ENCODE results near the gene IL1R2.

The IL1R2 gene

DNA sequence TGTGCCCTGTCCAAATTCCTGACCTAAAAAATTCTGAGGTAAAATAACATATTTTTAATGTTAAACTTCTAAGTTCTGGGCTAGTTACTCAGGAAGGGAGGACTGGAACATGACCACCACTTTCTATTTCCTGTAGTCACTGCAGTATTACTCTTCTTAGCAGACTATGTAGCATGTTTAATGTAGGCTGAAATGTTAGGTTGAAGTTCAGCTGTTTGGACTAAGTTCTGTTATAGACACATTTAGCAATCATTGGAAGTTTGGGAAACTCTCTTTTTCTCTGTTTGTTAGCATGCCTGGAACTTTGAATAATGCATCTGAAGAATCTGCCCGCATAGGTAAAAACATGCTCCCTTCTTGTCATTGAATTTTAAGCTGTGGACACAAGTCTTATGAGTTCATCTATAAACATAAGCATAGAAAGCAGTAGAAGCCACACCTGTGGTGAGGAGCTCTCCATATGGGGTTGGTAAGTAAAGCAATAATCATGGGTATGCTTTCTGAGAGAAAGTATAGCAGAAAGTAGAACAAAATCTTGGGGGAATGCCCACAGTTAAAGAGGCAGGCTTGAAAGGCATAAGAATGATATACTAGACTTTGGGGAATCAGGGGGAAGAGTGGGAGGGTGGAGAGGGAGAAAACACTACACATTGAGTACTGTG lies 52.6 kb downstream of the IL1R2 start:
- DNase-seq = no peak

DNA sequence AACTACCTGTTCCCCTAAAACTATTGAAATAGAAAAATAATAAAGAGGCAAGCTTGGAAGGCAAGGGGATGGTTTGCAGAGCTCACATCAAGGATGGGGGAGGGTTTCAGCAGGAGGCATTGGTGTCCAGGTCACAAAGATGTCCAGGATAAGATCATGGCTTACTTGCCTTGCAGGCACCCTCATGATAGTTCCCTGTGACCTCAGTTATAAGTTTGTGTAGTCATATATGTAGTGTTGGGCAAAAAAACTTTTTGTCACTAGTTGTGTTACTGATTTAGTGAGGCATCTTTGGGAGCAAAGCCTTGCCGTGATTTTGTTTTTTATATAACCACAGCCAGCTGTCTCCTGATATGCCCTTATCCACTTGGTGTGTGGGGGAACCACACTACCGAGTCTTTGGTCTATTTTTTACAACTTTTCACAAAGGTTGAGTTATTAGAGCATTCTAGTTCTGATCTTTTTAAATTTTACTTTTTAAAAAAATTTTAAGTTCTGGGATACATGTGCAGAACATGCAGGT lies 53.3 kb downstream of the IL1R2 start:
- DNase-seq = no peak

DNA sequence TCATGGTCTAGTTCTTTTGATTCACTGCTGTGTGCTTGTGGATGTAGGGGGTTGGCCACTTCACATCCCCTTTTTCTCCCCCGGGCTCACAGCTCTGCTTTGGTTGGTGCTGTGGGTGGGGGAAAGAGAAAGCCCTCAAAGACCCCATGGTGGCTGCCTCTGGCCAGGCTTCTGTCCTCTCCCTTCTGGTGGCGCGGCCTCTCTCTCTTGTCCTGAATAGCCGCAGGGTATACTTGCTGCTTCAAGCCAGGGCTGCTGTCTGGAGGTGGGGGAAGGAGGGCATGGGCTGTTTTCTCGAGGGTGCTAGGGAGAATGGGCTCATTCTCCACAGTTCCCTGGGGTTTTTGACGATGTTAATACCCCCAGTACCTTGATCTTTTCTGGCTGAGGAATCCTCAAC lies 53.9 kb downstream of the IL1R2 start:
- DNase-seq = no peak

DNA sequence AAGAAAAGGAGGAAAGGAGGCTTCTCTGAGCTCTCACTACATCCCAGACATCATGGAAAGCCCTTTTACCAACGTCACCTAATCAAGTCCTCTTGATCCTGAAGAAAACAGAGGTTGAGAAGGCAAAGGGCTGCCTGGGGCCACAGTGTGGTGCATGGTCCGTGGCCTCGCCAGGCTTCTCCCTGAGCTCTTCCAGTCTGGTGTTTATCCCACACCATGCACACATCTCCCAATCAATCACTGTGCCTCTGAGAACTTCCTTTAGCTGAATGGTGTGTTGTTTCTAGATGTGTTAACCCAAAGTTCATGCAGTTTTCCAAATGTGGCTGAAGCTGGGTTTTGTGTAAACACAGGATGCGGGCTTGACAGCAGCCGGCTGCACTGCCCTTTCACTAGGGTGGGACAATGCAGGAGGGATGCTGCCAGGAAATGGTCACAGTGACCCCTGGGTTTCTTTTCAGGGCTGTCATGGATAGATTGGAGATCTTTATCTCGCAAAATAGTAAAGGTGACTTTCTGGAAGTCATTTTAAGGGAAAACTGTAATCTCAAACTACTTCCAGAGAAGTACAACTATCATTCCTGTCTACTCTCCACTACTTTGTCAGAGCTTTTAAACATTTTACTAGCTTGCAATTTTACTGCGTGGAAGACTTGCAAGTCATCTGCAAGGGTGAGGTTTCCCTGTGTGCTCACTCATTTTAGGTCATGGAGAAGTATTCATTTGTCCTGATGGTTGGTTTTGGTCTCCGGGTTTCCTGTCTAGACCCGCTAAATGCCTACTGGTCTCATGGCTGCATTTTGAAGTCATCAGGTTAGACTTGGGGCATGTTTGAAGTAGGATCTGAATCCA lies 54.6 kb downstream of the IL1R2 start:
- DNase-seq = no peak

DNA sequence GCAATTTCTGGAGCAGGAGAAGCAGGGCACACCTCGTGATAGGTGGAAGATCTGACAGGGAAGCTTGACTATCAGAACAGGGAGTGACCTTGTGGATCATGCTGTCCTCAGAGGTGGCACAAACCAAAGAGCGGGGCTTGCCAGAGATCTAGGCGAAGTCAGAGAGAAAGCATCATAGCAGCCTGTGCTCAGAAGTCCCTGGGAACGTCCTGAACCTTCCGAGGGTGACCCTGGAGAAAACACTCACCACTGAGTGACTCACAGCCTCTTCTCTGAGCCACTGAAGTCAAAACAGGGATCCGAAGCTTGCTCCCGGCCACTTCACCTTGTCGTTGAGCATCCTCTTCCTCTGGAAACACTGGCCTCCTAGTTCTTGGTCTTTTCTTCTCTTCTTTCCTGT lies 56.7 kb downstream of the IL1R2 start:
- DNase-seq = no peak

DNA sequence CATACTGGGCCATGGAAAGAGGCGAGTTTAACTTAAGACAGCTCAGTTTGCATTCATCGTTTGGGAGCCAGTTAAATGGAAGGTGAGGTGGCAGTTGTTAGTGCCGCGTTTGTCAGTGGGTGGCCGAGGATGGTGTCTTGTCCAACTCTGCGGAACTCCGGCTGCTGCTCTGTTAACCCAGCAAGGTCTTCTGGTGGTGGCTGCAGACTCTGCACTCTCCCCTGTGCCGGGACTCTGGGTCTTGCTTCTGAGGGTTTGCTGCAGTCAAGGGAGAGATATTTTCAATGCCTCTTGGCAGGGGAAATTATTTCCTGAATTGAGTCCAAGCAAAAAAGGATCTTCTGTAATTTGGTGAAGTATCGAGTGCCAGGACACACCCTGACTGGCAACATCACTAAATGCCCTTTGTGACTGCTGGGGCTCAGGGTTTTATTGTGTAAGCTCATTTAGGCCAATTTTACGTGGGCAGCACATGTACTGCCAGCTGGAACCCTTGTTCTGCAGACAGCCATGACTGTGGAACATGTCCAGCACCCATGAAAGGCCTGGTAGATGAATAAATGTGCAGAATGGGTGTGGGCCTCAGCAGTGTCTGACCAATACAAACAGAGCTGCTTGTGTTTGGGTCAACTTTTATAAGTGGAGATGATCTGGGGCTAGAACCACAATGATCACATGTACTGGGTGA lies 58.1 kb downstream of the IL1R2 start:
- DNase-seq = no peak

DNA sequence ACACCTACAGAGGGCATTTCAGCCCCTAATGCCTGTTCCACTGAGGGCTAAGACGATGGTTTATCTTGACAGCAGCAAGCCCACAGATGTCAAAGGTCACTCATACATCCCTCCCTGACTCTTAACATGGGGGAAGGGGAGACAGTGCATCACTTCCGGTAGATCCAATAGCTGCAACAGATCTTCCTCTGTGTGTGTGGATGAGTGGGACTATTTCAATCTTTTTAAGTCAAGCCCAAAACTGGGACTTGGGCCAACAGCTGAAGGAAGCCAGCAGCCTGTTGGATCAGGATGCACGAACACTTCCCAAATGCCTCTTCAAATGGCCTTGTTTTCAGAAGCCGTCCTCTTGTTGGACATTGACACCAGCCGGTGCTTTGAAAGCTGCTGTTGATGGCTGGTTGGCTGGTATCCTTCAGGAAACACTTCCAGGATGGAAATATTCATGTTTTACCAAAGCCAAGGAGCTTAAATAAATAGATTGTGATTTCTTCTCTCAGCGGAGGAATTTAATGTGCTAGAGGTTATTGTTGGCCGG lies 59.2 kb downstream of the IL1R2 start:
- no peak for DNase-seq

DNA sequence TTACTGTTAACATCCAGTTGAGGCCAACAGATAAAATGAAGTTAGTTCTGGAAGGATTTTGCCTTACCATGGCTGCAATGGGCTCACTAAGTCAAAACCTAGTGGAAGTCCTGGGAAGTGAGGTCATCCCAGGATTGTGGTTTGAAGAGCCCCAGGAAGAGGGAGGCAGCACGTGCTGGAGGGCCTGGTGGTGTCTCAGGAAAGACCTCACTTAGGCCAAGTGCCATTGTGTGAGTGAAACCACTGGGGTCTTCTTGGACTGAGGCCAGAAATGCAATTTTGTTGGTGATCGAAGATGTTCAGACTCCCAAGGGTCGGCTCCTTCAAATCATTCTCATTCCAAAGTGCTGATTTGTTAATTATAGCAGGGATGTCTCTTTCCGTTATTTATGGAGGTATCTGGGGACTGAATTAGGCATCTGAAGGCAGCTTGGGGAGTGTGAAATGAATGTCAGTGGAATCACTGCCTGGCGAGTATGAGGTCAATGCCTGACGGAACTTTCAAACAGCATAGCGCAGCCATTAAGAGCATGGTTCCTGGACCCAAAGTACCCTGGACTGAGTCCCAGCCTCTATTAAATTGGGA lies 60.0 kb downstream of the IL1R2 start:
- no peak for DNase-seq

DNA sequence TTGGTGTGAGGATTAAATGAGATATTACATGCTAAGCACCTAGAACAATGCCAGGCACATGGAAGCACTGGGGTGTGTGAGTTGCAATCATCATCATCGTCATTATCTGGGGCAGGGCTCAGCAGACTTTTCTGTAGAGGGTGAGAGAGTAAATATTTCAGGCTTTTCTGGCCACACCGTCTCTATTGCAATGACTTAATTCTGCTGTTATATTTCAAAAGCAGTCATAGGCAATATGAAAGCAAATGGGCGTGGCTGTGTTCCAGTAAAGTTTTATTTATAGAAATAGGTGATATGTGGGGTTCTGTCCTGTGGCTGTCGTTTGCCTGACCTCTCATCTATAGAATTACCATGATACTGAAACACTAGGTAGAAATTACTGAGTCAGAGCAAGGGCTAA lies 60.6 kb downstream of the IL1R2 start:
- DNase-seq = no peak

DNA sequence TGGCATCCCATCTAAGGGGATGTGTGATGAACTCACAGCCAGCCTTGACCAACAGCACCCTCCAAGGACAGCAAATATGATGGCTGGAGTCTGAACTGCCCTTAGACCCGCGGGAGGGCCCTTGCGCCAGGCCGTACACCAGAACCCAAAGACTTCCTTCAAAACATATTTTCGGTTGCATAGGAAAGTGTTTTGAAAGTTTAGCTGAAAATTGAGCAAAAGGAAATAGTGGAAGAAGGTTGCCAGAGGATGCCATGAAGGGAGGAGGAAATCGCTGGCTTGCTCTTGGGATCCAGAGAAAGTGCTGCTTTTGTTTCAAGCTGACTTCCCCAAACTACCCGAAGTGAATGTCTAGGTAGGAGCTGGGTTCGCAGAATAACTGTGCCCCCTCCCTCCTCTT lies 61.3 kb downstream of the IL1R2 start:
- DNase-seq = no peak

DNA sequence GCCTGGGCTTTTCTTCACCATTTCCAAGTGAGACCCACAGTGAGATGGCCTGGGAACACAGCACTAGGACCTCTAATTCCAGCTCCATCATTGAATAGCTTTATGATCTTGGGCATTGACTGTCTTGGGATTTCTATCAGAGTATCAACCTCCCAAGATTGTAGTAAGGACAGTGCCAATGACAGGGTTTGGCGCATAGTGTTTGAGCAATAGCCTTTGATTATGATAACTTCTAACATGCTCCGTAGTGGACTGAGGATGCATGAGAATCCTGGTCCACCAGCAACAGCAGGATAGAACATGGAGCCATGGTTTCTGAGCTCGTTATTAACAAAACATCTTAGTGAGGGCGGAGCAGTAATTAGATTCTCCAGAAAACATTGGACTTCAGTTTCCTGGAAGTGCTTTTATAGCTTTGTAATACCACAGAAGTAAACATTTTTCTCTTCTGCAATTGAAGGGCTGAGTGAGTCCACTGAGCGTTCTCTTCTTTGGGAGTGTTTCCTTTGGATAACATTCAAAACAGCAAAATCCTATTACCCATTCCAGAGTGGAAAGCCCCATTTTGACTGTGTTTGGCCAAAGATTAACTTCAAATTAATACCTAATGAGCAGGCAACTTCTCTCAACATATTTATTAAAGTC lies 63.7 kb downstream of the IL1R2 start:
- no peak for DNase-seq

DNA sequence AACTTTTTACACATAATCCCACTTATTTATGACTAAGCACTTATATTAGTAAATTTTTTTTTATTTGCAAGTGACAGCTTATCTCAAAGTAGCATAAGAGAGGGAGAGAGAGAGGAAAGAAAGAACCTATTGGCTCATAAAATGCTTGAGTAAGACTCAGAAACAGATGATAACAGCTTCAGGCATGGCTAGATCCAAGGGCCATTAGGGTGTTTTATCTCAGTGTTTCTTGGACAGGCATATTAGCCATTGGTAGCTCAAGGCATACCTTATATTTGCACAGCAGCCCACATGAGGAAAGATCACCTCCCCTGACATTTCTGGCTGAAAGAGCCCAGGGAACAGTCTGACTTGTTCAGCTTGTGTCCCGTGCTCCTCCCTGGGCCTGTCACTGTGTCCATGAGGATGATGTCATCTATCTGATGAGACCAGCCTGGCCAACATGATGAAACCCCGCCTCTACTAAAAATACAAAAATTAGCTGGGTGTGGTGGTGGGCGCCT lies 64.4 kb downstream of the IL1R2 start:
- DNase-seq = no peak

DNA sequence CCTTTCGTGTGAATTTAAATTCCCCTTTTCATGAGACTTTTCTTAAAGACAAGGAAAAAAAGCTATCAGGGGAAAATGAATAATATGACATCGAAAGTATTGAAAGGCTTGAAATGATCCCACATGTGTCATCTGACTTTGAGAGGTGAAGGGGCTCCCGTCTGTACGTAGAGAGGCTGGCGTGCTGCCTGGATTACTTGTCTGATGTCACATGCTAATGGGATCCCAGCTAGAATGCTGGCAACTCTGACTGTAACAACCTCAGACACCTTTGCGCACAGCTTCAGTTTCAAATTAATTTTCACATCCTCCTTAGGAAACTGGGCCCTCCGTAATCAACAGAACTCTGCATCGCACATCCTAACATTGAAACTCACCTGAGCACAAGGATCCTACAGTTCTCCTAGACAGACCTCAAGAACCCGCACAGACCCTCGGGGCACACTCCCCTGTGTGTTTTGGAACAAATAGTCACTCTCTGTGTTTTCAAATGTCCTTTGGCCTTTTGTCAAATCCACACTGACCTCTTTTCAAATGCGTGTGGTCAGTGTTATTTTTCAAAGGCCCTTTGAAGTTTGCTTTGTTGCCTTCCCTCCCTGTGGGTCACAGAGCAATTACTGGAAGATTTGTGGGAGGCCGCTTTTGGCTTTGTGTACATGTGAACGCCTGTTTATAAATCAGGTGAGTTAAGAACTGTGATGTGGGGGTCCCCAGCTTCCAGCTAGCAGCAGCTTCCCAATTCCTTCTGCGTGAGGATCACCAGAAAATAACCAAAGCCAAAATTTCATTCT lies 65.9 kb downstream of the IL1R2 start:
- DNase-seq = no peak

DNA sequence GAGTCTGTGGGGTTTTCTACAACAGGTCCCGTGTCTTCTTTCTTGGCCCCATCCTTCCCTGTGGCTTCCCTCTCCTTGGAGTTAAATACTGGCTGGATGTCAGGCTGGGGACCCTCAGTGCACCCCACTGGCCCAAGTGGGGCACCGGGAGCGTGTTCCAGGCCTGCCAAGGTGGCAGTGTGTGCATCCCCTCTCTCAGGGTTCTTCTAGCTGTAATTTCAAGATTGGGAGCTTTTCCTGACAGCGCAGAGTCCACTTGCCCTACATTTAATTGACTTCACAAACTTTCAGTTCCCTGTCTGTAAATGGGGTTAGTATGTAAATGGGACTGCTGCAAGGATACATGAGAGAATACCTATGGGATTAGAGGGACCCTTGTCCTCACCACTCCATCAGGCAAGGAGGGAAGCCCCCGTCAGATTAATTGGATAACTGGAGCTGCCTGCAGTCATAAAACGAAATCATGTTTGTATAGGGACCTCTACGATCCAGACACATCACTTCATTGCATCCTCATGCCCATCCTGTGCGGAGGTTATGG lies 66.6 kb downstream of the IL1R2 start:
- DNase-seq = no peak

DNA sequence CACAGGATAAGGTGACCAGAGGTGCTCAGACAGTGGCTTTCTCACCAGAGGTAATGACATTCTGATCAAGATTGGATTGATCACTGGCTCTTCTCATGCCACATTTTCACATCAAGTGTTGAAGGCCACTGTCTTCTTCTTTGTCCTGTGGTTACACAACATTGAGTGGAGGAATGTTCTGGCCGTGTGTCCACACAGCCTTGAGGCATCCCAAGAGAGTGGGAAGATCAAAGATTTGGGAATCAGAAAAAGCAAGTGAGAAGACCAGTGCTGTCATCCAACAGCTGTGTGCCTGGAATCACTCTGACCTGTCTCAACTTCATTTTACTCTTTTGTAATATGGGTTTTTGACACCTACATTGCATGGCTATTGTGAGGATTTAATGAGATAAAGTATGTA lies 67.4 kb downstream of the IL1R2 start:
- no peak for DNase-seq

DNA sequence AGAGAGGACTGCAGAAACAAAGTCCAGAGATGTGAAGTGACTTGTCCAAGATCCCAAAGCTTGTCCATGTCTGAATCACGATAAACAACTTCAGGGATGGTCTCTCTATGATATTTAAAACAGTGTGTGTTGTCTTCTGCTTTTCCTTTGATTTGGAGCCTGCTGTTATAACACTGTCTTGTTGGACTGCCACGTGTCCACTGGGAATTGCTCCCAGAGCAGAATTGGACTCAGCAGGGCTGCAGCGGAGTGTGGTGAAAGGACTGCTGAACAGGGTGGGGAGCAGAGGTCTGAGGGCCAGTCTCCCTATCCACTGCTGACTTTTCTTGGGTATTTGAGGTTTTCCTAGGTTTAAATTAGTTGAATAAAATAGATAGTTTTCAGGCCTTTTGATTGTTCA lies 68.3 kb downstream of the IL1R2 start:
- no peak for DNase-seq

DNA sequence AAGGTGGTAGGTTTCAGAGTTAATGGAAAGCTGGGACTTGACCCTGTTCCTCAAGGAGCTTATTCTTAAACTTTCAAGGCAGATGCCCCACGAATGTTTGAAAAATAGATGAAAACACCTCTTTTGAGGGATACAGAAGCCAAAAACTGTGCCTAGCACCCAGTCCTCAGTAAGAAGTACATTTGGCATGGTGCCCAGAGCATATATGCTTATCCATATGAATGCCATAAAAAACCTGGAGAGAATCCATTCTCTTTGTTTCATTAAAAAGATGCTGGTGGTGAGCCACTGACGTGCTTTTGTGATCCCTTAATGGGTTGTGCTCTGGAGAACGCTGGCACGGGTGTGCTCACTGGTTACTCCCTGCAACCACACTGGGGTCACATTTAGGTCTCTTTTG lies 69.0 kb downstream of the IL1R2 start:
- DNase-seq = no peak

DNA sequence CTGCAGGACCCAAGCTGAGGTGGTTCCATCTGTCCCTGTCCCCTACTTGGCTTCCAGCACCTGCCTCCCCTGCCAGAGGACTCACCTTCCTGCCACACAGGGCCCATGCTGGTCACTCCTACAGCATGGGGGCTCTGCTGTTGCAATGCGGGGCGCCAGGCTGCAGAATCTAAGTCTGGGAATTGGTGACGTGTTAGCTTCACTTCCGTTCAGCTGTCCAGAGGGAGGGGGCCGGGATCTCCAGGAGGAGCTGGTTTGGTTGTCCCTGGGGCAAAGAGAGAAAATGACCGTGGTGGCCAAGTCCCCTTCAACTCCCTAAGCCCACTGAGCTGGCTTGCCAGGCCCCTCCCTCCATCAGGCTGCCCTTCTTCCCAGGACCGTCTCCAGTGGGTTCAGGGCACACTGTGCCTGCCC lies 69.5 kb downstream of the IL1R2 start:
- DNase-seq = no peak

DNA sequence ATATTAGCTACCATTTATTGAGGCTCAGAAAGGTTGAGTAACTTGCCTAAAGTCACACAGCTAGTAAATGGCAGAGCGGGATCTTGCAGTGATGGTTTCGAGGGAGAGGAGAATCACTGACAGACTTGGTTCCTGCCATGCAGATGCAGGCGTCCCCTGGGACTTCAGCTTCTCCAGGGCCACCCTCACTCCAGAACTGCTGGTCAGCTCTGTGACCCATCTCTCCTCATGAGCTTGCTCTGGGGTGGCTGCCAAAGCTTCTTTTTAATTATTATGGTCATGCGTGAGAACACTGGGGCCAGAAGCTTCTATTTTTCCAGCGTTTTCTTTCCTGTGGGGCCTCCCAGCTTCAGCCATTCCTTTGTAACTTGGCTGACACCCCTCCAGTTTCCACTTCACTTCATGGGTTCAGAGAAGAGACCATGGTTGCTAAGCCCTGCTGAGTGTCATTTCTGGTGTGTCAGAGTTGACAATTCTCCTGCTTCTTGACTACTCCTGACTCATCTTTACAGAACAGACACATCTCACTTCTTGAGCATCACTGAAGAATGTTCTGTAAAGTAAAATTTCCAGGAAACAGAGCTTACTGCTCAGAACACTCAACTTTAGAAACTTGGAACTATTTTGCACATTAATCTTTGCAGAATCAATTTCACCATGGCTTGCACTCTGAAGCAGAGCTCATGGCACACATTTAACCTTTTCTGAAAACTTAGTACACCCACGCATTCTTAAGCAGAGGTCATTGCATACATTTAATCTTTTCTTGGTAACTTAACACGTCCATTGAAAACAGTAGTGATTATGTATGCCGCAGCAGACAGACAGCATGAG lies 70.4 kb downstream of the IL1R2 start:
- DNase-seq = no peak

DNA sequence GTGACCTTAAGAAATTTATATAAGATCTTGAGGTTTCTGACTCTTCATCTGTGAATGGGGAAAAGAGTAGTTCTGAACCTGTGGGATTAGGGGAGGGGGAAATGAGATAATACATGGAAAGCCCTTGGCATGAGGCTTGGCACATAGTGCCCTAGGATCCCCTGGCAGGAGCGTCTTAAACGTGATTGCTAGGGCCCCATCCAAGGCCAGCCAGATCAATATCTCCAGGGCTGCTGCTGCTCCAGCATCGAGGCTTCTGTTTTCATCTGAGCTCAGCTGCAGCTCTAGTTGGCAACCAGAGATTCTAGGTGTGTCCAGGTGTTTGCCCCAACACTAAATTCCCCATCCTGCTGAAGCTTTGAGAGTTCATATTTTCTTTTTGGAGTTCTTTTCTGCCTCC lies 71.0 kb downstream of the IL1R2 start:
- DNase-seq = no peak
